ENCODE data around the gene TNRC18. TPM values are rescaled to one million over a fixed set of nuclear protein-coding genes. Genes with fewer than 3 reads are reported as not detected.

TNRC18 gene
- total and polyA plus RNA-seq, 8 donors: 94.4 to 164 (median 133) TPM

DNA sequence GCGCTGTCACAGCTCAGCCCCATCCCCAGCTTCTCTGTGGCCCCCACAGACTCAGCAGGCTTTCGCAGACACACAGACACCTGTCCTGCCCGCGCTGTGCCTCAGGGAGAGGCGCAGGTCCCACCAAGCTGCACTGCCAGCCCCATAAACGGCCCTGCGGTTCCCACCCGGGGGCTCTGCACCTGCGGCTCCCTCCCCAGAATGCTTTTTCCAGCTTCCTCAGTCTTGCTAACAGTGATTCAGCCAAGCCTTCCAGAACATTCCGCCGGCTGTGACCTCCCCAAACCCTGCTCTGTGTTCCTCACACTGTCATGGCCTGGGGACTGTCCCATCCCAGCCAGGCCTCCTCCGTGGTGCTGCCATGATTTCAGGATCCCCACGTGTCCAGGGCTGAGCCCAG, 27.8 kb upstream of the TNRC18 start:
- no peak overlapping the region for H3K27ac ChIP-seq
- peaks cover 0 to 13% of the 10 kb centered on the region in 2 donors for H3K27me3 ChIP-seq
- TF ChIP-seq, protein P1, sequence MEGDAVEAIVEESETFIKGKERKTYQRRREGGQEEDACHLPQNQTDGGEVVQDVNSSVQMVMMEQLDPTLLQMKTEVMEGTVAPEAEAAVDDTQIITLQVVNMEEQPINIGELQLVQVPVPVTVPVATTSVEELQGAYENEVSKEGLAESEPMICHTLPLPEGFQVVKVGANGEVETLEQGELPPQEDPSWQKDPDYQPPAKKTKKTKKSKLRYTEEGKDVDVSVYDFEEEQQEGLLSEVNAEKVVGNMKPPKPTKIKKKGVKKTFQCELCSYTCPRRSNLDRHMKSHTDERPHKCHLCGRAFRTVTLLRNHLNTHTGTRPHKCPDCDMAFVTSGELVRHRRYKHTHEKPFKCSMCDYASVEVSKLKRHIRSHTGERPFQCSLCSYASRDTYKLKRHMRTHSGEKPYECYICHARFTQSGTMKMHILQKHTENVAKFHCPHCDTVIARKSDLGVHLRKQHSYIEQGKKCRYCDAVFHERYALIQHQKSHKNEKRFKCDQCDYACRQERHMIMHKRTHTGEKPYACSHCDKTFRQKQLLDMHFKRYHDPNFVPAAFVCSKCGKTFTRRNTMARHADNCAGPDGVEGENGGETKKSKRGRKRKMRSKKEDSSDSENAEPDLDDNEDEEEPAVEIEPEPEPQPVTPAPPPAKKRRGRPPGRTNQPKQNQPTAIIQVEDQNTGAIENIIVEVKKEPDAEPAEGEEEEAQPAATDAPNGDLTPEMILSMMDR (IDR thresholded peaks at IDR 0.05): no peak
- no peaks in the 10 kb centered on the region for H3K36me3 ChIP-seq
- H3K4me3 ChIP-seq: no peak overlapping the region
- no peak for ATAC-seq
- intact Hi-C loops (cut with DNase I): loop anchor here in 1 of 2 donors (10.0 kb wide), 1 partner anchor 87 kb away; no protein-coding TSS in a partner anchor
- H3K4me1 ChIP-seq: peaks cover 0 to 8% of the 10 kb centered on the region in 2 donors
- H3K9me3 ChIP-seq: no peaks in the 10 kb centered on the region
- no peak for DNase-seq

DNA sequence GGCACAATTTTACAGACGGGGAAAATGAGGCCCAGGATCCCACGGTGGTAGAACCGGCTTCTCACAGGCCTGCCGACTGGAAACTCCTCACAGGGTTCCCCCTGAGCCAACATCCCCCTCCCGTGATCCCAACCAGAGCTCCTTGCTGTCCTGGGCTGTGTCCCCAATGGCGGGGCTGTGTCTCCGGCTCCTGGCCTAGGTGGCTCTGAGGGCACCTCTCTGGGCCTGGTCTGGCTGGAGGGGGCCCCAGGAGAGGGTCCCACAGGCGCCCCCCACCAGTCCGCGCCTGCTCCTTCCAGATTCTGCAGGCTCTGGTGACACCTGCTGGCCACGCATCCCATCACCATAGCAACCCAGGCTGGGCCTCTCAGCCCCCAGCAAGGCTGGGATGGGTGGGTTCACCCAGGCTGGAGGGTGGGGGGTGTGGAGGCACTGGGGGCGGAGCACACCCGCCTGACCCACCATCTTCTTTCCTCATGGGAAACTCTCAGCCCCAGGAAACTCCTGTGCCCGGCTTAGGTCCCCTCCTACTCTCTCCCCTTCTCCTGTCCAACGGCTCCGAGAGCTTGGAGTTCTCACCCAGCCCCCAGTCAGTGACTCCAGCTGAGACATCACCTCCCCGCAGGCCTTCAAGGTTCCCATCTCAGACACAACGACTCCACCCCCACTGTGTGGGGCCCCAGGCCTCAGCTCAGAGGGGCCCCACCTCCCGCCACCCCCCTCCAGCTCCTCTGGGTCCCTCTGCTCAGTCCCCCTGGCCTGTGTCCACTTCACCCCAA, 27.1 kb upstream of the TNRC18 start:
- TF ChIP-seq, protein P1 (IDR thresholded peaks at IDR 0.05): peak; percentile 35 to 67
- peak; percentile 52 to 85 (median 66) for DNase-seq
- Histone ChIP-seq H3K9me3 (no peaks in the 10 kb centered on the region), H3K27ac (no peak overlapping the region), H3K36me3 (no peaks in the 10 kb centered on the region), H3K27me3 (peaks cover 0 to 6% of the 10 kb centered on the region in 2 donors), H3K4me3 (no peak overlapping the region), H3K4me1 (peaks cover 0 to 8% of the 10 kb centered on the region in 2 donors)
- intact Hi-C loops (cut with DNase I): loop anchor here in 1 of 2 donors (10.0 kb wide), 1 partner anchor 86 kb away; no protein-coding TSS in a partner anchor
- peak; percentile 79 for ATAC-seq

DNA sequence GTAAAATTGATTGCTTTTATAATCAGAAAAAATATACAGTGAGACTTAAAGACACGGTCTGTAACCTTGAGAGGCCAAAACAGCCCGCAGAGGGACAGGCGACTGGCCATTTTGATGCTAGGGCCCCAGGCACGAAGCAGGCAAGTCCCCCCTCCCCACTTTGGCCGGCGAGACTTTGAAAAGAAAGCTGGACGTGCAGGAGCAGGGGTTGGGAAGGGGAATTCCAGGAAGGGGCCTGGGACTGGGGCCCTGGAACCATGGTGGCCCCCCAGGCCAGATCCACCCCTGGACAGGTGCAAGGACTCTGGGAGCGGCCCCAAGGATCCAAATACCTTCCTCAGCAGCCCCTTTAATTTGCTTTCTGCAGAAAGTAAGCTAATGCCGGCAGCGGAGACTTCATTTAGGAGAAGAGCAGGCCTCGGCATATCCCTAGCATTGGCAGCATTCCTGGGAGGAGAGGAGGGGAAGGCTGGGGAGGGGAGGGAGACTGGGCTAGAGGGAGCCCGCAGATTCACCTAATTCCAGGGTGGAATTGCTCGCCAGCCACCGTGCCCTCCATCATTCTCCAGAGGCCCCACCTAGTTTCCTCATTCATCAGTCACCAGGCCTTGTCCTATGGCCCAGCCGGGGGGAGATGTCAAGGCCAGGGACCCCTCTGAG, 24.9 kb upstream of the TNRC18 start:
- Histone ChIP-seq H3K9me3 (no peaks in the 10 kb centered on the region), H3K27me3 (no peaks in the 10 kb centered on the region), H3K4me1 (peaks cover 0 to 8% of the 10 kb centered on the region in 2 donors), H3K4me3 (no peak overlapping the region), H3K36me3 (no peaks in the 10 kb centered on the region), H3K27ac (no peak overlapping the region)
- ATAC-seq (no peak), DNase-seq (peak in 2 of 4 donors; percentile 34 to 53)
- intact Hi-C loops (cut with DNase I): no loop called here
- TF ChIP-seq, protein P1 (IDR thresholded peaks at IDR 0.05): no peak

DNA sequence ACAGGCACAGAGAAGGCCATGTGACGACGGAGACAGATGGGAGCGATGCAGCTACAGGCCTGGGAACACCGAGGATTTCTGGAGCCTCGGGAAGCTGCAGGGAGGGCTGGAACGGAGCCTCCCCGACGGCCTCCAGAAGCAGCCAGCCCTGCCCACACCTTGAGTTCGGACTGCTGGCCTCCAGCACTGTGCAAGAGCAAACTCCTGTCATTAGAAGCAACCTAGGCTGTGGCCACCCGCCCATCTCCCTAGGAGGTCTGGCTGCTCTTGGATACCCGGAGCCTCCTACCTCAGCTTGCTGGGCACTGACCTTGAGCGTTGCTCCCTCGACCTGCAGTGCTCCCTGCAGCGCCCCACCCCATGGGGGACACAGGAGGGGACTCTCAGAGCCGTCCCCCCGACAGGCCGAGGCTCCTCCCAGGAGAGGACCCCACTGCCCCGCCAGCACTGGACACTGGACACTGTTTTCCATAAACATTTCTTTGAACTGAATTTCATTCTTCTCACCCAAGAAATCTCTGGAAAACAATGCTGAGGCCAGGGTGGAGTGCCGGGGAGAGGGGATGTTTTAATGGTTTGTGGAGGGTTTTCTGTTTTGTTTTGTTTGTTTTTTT, 22.5 kb upstream of the TNRC18 start:
- TF ChIP-seq, protein P1 (IDR thresholded peaks at IDR 0.05): no peak
- intact Hi-C loops (cut with DNase I): no loop called here
- Histone ChIP-seq H3K4me1 (peaks cover 0 to 24% of the 10 kb centered on the region in 2 donors), H3K36me3 (no peaks in the 10 kb centered on the region), H3K9me3 (no peaks in the 10 kb centered on the region), H3K27me3 (no peaks in the 10 kb centered on the region), H3K4me3 (no peak overlapping the region), H3K27ac (no peak overlapping the region)
- ATAC-seq (no peak), DNase-seq (no peak)

DNA sequence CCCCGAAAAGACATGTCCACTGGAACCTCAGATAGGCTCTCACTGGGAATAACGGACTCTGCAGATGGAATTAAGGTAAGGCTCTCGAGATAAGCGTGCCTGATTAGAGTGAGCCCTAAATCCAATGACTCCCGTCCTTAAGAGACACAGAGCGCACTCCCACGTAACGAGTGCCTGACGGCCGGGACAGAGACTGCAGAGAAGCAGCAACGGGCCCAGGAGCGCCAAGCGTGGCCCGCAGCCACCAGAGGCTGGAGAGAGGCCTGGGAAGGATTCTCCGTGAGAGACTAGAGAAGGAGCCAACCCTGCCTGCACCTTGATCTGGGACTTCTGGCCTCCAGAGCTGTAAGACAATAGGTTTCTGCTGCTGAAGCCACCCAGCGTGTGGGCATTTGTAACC, 20.0 kb upstream of the TNRC18 start:
- Histone ChIP-seq H3K36me3 (no peaks in the 10 kb centered on the region), H3K4me1 (peaks cover 0 to 16% of the 10 kb centered on the region in 2 donors), H3K9me3 (no peaks in the 10 kb centered on the region), H3K27me3 (no peaks in the 10 kb centered on the region), H3K4me3 (no peak overlapping the region), H3K27ac (no peak overlapping the region)
- ATAC-seq: no peak
- TF ChIP-seq, protein P1 (IDR thresholded peaks at IDR 0.05): no peak
- intact Hi-C loops (cut with DNase I): no loop called here
- no peak for DNase-seq

Data from left lung (tissue), 10 donors.